SK-N-SH (cell line): ENCODE data around the gene G6PD.
"Not testable (repeated sequence)": the region's sequence is repeated elsewhere in the genome, so short reads cannot be mapped to it uniquely, and the experiment has no call there.

Experiments used
- EP300 ChIP-seq, 2 experiments: IDR thresholded peaks; 2 replicates each; pipeline versions ENCODE4 v1.4.0 to v1.6.1; 2012; ENCODE audit warnings: borderline replicate concordance in 1 of 2, low read depth in 1 of 2, low read length in 1 of 2
- MXI1 ChIP-seq: IDR thresholded peaks from 2 replicates; pipeline ENCODE4 v1.6.1; 2012; ENCODE audit warnings: mild to moderate bottlenecking, low read depth, low read length, improper control_type of control experiment
- TCF12 ChIP-seq: IDR thresholded peaks from 2 replicates; pipeline ENCODE4 v1.4.0; 2012
- TF ChIP-seq, protein P1 (sequence below): fragments of 200-600 bp; sonication (generic); IDR thresholded peaks from 2 replicates; pipeline ENCODE4 v1.6.1; 2017; ENCODE audit warnings: antibody characterized with exemption, mild to moderate bottlenecking, moderate library complexity

DNA sequence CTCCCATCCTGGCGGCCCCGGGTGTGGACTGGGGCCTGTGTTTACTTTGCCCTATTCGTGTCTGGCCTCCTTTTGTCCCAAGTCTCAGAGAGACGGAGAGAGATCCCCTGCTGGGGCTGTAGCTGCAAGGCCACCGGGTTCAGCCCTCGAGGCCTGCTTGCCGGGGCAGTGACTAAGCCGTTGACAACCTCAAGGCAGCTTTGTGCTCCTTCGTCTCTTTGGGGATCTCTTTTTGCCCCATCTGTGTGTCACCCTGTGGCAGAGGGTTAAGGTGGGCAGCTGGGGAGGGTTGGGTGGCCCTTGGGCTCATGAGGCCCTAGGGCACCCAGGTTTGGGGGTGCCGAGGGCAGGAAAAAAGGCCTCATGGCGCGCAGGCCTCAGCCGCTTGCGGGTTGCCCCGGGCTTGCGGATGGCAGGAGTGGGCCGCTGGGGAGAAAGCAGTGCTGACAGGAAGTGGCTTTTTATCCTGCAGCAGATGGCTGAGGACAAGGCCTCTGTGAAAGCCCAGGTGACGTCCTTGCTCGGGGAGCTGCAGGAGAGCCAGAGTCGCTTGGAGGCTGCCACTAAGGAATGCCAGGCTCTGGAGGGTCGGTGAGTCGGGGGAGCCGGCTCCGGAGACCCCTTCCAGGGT is 11.5 kb upstream of the G6PD start:
- TF ChIP-seq TCF12; EP300 (IDR thresholded peaks at IDR 0.05; ENCODE audit: borderline replicate concordance in 1 of 2, low read depth in 1 of 2, low read length in 1 of 2); MXI1: not testable (repeated sequence)
- TF ChIP-seq, protein P1, sequence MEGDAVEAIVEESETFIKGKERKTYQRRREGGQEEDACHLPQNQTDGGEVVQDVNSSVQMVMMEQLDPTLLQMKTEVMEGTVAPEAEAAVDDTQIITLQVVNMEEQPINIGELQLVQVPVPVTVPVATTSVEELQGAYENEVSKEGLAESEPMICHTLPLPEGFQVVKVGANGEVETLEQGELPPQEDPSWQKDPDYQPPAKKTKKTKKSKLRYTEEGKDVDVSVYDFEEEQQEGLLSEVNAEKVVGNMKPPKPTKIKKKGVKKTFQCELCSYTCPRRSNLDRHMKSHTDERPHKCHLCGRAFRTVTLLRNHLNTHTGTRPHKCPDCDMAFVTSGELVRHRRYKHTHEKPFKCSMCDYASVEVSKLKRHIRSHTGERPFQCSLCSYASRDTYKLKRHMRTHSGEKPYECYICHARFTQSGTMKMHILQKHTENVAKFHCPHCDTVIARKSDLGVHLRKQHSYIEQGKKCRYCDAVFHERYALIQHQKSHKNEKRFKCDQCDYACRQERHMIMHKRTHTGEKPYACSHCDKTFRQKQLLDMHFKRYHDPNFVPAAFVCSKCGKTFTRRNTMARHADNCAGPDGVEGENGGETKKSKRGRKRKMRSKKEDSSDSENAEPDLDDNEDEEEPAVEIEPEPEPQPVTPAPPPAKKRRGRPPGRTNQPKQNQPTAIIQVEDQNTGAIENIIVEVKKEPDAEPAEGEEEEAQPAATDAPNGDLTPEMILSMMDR: not testable (repeated sequence)
